Stimulated activated CD4-positive, alpha-beta T cell treated with anti-CD3 and anti-CD28 coated beads, TNF-alpha, amount 100 ng/mL, for 48 hours (primary cell): ENCODE measurements around the gene NIN.
"Not testable (repeated sequence)": the region's sequence is repeated elsewhere in the genome, so short reads cannot be mapped to it uniquely, and the experiment has no call there.

Experiments
- DNase-seq, 3 donors: peaks; one replicate each; pipeline ENCODE4 v3.0.0-alpha.2; 2020; ENCODE audit warnings: low read depth in 3 of 3

NIN gene

DNA sequence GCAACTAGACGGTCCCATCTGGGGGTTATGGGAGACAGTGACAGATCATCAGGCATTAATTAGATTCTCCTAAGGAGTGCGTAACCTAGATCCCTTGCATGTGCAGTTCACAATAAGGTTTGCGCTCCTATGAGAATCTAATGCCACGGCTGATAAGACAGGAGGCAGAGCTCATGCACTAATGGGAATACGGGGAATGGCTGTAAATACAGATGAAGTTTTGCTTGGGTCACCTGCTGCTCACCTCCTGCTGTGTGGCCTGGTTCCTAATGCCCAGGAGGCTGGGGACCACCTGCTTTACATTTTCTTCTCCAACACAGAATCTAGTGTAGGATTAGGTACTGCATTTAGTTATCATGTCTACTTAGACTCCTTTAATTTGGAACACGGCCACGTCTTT is 113.2 kb downstream of the NIN start:
- DNase-seq, result no peak

DNA sequence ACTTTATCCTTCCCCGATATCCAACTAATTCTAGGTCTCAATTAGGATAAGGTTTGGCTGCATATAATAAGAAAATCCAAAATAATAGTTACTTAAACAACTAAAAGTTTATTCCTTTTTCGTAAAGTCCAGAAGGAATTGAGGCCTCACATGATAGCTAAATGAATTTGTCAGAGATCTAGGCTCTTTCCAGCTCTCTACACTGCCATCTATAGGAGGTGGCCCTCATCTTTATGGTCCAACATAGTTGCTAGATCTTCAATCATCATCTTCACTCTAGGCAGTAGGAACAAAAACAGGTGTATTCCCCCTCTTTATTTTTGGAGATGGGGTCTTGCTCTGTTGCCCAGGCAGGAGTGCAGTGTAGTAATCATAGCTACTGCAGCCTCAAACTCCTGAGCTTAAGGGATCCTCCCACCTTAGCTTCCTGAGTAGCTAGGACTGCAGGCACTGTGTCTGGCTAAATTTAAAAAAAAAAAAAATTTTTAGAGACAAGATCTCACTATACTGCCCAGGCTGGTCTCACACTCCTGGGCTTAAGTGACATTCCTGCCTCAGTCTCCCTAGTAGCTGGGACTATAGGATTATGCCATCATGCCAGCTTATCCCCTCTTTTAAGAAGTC is 116.4 kb downstream of the NIN start:
- no peak for DNase-seq

DNA sequence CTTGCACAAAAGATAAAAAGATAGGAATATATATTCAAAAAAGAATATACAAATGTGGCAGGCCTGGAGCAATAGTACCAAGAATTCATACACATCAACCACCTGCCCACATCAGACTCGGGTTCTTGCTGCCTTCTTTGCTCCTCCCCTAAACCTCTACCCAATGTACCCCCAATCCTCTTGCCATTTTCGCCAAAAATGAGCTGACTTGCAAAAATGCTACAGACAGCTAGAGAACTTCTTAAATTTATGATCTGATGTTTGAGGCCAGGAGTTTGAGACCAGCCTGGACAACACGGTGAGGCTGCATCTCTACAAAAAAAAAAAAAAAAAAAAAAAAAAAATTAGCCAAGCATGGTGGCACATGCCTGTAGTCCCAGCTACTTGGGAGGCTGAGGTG is 119.9 kb downstream of the NIN start:
- DNase-seq, result no peak

- no peak for DNase-seq
These were observed 125.9 kb downstream of the NIN start for GRCh38 chr14:50705026-50705593.

DNA sequence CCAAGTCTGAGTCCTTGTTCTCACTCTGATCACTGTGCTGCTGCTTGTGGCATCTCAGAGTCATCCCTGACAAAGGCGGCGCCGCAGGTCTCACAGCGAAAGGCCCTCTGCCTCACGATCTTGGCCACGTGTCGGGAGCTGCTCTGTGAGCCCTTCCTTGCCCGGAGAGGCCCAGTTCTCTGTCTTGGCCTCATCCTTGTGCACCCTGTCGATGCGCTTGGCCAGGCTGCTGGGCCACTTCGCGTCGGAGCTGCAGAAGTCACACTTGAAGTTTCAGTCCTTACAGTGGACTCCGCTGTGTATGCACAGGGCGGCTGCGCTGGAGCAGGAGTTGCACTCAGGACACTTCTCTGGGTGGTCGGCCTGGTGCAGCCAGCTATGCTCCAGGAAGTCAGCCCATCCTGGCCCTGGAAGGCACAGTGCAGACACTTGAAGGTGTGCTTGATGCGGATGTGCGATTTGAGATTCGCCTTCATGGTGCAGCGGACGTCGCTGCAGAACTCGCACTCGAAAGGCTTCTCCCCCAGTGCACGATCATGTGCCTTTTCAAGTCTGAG is 126.4 kb downstream of the NIN start:
- DNase-seq, result no peak

DNA sequence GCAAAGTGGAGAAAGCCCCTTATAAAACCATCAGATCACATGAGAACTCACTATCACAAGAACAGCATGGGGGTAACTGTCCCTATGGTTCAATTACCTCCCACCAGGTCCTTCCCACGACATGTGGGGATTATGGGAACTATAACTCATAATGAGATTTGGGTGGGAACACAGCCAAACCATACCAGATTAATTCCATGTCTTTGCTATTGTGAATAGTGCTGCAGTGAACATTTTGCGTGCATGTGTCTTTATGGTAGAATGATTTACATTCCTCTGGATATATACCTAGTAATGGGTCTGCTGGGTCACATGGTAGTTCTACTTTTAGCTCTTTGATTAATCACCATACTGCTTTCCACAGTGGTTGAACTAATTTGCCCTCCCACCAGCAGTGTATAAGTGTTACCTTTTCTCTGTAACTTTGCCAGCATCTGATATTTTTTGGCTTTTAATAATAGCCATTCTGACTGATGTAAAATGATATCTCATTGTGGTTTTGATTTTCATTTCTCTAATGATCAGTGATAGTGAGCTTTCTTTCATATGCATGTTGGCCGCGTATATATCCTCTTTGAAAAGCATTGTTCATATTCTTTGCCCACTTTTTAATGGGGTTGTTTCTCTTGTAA is 133.2 kb downstream of the NIN start:
- DNase-seq, result no peak

- not testable (repeated sequence) for DNase-seq
These were observed 136.7 kb downstream of the NIN start for GRCh38 chr14:50694260-50694659.

DNA sequence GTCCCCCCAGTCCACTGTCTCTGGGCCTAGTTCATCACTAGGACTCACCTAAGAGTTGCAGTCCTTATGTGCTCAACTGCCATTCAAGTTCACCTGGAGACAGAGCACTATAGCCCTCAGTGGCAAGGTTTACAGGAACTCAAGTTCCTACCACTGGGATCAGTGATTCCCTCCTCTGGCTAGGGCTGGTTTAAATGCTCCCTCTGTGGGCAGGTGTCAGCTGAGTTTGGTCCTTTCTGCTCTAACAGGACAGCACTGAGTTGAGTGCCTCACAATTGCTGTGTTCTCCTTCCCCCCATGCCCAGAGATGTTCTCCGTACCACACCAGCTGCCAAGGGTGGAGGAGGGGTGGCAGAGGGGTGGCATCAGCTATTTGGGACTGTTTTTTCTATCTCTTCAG is 142.1 kb downstream of the NIN start:
- no peak for DNase-seq

GRCh38 chr14:50679674-50680073 is 151.3 kb downstream of the NIN start:
- DNase-seq, result no peak

- no peak for DNase-seq
These were observed 152.8 kb downstream of the NIN start for GRCh38 chr14:50678163-50678562.

DNA sequence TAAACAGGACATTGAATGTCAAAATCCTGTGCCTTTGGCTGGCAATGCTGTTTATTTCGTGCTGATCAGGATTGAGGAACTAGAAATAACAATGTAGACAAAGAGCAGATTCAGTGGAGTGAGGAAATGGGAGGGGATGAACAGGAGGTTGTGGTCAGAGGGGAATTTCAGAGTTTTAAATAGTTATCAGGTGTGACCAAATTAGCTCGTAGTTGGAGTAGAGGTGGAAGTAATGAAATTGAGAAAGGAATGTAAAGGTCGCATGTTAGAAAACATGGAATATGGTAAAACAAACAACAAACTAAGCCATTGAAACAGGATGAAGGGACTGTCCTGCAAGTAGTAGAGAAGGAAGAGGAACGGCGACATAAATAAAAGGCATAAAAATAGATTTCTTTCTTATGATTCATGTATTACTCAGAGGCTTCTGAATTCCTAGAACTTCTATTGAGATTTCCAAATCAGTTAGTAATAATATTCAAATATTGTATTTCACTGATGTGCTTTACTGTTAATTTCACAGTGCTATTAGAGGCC is 153.4 kb downstream of the NIN start:
- no peak for DNase-seq

GRCh38 chr14:50676814-50677516 is 154.0 kb downstream of the NIN start:
- DNase-seq, result no peak

- DNase-seq, result no peak
These were observed 155.4 kb downstream of the NIN start for GRCh38 chr14:50675597-50675996.

DNA sequence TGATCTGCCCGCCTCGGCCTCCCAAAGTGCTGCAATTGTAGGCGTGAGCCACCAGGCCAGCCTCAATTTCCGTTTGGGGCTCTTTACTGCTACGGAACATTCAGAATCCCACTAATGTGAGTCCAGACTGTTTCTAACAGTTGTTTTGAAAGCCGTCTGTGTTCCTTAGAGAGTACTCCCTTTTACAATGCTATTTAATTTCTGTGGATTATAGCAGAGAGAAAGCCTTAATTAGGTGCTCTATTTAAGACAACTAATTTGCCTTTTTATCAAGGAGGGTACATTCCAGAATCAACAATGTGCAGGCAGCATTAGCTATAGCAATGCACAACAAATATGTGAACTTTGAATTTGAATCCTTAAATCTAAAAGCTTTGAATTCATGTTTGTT is 160.1 kb downstream of the NIN start:
- DNase-seq, result no peak

- DNase-seq, result no peak
These were observed 160.6 kb downstream of the NIN start for GRCh38 chr14:50670196-50670865.
